NCI-H2171 (cell line): ENCODE measurements around the gene VILL.

ENCODE experiments used
- DNase-seq: peaks from one replicate; lab custom pipeline; 2025; lab: John Stamatoyannopoulos, UW

The VILL gene

DNA sequence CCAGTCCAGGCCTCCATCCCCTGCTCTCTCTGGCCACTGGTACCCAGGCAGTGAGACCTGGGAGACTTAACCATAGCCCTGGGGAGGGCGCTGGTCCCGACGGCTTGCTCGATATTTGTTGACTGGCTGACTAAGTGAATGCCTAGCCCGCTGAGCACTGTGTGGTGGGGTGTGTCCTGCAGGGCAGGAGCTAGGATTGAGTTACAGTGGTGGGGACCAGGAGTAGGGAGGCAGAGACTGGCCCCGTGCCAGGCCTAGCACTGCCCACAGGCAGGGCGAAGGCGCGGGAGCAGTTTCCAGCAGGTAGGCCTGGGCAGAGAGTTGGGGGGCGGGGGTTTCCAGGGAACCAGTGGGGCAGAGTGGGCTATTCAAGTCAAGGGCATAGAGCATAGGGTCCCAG lies at the start of gene VILL:
Gene VILL, plus strand, starts transcription at position 260 of the 400 bp plus-strand sequence. CDS start 2,887 bp downstream, outside the sequence.
- no peak for DNase-seq

DNA sequence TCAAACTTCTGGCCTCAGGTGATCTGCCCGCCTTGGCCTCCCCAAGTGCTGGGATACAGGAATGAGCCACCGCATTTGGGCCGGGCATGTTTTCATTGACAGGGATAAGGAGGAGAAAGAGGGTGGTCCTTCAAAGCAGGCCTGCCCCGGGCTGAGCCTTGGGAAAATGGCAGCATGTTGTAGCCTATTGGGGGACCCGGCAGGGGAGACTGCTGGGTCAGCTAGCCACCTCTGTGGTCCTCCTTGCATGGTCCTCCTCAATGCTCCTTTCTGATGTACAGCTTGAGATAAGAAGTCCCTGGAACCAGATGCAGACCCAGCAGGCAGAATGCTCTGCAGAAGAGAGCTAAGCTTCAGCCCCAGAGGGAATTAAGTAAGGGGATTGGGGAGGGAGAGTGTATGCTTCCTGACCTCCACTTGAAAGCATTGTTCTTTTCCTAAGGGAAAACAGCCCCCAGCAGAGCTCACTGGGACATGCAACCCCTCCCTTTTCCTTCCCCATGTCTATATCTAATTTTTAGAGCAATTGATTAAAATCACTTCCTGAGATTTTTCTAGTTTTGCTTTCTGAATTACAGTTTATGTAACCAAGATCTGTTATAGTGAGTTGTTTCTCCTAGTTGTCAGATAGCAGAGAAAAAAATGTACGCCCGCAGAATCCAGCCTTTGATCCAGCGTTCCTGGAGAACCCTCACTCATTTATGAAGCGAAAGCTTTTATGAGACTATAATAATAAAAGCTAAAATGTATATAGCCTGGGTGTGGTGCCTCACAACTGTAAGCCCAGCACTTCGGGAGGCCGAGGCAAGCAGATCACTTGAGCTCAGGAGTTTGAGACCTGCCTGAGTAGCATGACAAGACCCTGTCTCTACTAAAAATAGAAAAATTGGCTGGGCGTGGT lies 48.7 kb upstream of the VILL start:
- DNase-seq = no peak

DNA sequence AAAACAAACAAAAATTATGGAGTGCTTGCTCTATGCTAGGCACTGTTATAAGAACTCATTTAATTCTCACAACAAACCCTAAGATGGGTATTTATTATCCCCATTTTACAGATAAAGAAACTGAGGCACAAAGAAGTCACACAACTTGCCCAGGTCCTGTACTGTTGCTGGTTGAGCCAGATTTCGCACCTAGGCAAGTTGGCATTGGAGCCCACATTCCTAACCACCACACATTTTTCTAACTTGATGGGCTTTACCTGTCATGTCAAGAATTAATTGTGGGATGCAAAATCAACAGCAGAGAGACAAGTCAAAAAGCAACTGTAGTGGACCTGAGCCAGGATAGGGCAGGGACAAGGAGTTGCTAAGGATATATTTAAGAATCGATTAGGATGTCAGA lies 47.9 kb upstream of the VILL start:
- DNase-seq = no peak

DNA sequence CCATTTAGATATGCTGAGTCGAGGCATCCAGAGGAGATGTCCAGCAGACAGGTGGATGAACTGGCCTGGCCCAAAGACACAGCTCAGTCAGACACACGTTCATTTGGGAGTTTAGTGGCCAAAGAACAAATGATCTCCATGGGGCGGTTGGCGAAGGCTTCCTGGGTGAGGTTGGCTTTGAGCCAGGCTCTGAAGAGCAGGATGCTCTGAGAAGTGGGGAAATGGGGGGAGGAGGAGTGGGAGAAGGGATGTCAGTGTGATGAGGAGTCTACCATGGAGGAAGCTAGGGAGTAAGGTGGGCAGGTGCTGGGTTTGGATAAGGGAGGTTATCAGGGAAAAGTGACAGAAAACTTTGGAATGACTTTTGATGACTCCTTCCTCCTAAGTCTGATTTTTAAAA lies 47.5 kb upstream of the VILL start:
- no peak for DNase-seq

DNA sequence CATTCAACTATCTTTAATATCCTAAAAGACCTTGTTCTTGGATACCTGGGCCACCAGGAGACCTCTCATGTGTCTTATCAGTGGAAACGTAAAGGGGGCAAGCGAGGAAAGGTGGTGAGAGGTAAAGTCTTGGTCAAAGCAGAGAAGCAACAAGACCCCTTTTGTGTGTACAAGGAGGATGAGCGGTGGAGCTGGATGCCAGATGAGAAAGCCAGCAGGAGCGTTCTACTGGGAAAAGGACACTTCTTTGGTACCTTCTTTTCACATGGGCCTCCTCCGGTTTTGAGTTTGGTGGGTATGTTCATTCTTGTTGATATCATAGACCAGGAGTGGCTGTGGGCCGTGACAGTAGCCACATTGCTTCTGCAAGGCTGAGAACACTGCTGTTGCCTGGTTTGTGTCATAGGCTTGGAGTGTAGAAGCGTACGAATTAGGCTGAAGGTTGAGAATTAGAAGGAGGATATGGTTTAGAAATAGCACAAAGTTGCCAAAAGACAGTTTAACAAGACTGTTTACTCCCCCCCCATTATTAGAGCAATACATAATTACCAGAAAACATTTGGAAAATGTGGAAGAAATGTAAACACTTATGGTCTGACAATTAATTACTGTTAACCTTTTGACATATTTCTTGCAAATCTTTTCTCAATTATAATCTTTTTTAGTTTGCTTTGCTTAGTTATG lies 46.8 kb upstream of the VILL start:
- DNase-seq = no peak

DNA sequence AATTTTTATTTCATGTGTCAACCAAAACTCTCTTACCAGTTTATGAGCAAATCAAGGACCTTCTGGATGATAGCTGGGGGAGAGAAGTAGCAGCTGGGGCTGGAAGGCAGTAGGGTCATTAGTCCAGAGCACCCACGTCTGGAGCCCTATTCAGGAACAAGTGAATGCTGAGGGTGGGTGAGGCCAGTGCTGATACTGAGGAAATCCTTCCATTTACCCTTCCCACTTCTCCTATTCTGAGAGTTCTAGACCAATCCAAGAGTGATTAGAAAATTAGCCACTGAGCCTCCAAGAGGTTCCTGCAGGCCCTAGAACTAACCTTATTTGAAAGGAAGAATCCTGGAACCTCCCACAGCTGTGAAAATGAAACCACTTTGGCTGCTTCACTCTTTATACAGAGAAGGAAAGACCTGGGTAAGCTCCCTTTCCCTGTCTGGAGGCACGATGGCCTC lies 46.2 kb upstream of the VILL start:
- DNase-seq = no peak

DNA sequence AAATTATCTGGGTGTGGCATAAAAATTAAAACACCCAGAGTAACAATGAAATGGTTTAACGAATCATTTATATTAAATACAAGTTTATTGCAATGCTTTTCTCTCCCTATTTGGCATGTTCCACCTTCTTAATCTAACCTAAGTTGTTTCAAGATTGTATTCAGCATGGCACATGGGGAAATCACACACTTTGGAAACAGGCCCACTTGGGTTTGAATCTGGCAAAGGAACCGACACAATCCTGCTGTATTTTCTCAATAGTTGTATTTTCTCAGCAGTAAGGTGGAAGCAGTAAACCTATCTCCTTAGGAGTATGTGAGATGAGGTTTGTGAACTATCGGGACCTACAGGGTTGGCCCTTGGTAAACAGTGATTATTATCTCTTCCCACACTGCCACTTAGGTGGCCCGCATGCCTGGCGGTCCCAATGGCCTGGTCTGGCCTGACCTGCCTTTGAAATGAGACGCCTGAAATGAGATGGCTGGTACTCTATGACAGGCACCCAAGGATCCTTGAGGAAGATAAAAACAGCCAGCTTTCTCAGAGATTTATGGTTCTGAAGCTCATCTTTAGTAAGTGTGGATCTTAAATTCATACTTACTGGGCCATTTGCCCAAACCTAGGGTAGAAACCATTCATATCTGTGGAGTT lies 45.3 kb upstream of the VILL start:
- DNase-seq = no peak

DNA sequence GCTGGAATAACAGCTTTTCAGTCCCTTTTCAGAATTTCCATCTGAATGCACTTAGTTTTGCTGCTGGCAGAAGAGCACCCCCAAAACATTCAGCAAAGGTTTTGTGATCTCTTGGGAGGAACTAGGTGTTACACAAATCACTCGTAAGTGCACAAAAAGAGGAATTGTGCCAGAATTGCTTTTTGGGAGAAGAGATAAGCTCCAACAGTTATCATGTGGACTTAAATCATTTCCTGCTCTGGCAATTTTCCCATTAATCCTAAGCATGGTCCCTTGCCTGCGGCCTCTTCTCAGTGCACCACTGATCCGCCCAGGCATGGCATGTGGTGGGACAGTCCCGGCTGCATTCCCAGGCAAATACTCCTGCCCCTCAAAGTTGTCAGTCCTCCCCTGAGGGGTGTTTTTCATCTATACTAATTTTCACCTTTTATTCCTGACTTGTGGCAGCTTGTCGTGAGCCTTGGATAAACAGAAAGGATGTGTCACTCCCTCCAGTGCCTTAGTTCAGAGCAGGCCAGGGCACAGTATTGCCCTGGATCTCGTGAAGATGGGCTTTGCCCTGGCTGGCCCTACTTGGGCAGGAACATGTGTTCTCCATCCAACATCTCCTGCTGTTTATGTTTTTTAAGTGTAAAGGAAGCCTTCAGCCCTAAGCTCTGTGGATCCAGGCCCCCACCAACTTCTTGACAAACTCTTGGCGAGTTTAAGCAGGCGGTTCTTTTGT lies 44.6 kb upstream of the VILL start:
- no peak for DNase-seq

DNA sequence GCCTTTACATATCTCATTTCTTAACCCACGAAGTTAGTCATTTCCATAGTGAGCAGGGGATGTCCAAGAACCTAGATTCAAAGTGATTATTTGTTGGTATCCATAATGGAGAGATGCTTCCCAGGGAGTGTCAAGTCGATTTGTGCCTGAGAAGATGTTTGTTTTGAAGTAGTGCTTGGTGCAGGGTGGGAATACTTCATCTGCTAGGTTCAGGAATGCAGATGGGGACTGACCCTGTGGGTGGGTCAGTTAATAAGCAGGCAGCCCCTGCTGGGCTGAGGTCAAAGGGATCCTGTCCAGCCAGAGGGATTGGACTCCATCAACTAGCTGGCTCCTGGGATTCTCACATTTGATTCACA lies 44.1 kb upstream of the VILL start:
- no peak for DNase-seq

DNA sequence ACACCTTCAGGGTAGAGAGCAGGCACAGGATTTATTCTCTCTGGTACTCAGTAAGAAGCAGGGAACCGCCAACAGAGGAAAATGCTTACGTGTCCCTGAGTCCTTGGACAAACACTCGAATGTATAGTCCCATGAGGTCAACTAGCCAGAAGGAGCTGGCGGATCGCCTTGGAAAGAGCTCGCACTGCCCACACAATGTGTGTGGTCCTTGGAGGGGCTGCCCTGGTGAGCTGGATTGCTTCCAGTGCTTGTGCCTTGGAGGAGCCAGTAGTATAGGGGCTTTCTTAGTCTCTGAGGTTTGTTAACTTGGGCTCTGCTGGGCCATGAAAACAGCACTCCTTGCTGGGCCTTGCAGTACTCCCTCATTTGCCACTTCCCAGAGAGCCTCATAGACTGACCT lies 40.7 kb upstream of the VILL start:
- DNase-seq = no peak

DNA sequence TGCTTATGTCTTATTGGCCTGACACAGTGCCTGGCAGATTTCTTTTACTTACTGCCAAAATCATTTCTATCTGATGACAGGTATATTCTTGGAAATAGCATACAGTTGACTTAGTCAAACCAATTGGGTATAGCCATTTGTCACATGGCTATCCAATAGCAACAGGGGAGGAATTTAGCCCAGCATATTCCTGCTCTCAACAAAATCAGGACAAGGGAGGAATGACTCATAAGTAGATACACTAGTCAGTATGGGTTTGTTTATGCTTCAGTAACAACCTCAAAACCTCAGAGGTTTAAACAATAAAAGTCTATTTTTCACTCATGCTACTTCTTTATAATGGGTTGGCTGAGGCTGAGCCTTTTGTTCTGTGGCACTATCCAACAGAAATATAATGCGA lies 38.0 kb upstream of the VILL start:
- no peak for DNase-seq

DNA sequence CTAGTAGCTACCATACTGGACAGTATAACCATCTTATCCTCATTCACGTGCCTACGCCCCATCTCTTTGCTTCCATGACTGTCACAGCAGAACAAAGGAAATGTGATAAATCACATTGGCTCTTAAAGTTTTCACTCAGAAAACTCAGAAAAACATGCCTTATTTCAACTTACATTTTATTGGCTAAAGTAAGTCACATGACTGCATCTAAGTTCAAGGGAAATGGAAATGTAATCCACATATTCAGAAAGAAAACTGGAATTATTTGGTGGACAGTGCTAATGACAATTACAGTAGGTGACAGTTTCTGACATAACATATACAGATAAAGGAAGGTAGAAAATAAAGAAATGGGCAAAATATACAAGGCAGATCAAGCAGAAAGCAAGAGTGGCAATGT lies 37.4 kb upstream of the VILL start:
- no peak for DNase-seq

DNA sequence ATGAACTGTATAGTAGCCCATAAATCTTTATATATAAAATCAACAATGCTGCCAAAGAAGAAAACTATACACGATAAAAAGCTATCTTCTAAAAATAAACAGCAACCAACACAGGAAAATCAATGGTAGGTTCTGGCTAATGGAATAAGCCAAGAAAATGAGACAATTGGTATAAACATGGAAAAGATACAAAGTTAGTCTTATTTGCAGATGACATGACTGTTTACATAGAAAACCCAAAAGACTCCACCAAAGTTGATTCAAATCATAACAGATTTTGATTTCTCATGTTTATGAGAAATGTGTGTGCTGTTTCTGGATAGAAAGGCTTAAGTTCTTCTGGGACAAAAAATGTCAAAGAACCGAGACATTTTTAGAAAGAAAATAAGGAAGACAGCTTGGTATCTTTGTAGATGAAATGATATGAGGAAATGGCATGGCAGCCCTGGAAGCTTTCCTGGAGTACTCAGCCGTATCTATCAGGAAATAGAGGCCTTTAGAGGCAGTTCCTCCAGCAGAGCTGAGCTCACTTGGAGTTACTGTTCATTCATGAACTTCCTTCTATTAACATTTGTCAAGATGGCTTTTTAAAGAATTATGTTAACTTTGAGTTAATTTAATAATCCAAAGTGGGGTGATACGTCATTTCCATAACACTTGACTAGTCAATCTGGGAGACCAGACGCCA lies 36.7 kb upstream of the VILL start:
- no peak for DNase-seq

DNA sequence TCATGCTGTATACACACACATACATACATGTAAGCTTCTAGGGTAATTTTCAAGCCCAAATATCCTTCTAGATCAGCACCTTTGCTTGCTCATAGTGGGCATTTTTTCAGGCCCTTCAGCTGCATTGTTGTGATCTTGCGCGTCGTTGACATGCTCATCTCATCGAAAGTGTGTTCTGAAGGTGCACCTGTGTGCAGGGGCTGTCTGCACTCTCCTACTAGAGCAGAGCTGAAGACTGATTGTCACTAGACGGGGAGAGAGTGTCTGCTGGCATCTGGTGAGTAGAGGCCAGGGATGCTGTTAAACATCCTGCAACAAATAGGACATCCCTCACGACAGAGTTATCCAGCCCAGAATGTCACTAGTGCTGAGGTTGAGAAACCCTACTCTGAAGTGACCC lies 35.7 kb upstream of the VILL start:
- DNase-seq = no peak

DNA sequence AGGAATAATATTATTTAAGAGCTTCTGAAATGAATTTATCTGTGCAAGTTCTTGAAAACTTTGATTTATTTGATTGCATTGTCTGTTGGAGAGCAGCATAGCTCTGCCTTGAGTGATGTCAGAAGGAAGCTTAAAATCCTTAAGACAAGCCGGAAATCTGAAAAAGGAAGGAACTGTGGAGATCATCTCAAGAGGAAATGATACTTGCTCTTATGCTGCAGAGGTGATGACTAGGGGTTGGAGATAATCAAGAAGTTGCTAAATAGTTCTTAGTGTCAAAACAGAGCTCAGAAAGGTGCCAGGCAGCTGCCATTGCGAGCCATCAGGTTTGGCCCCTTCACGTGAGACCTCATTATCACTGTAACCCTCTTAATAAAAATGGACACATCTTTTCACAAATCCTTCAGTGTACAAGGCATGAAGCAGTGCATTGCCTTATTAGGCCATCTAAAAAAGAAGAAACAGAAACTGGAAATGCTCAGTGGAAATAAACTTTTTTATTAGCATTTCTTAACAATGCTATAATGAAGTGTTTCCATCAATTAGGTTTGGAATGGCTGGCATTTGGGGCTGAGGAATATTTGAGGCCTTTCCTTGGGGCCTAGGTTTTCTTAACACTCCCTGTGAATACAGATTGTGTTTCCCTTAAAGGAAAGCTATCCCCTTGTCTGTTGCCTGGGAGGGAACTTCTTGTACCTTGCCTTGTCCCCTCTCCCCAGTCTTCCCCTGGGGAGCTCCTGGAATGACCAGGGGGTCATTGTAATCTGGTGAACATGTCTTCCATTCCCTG lies 34.5 kb upstream of the VILL start:
- DNase-seq = no peak

DNA sequence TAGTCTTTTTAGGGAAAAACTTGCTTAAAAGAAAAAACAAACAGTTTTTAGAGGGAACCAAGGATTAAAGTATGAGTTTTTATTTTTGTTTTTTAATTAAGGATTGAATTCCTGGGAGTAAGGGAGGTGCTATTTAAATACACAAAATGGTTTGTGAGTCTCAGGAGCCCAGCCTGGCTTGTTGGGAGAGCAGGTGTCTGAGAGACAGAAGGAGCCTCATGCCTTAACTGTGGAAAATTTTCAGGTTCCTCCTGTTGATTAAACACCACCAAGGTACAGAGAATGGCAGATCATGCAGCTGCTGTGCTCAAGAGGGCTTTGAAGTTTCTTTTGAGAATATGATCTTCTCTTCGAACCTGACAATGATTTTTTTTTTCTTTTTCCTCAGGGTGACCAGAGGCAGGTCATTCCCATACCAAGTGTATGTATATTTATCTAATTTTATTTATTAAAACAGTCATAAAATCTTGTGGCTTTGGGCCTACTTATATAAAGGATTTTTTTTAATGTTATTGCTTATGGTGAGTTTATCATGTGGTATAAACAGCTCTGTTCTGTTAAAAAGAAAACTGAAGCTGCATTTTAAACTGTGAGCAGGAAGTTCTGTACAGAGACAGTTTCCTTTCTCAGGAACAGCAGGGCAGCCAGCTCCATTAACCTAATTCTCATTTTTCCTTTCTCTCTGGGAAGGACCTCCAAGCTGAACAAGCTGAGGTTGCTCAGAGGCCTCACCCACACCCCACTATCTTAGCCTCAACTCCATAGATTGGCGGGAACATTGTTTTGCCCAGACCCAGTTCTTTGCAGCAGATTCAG lies 33.7 kb upstream of the VILL start:
- DNase-seq = no peak

DNA sequence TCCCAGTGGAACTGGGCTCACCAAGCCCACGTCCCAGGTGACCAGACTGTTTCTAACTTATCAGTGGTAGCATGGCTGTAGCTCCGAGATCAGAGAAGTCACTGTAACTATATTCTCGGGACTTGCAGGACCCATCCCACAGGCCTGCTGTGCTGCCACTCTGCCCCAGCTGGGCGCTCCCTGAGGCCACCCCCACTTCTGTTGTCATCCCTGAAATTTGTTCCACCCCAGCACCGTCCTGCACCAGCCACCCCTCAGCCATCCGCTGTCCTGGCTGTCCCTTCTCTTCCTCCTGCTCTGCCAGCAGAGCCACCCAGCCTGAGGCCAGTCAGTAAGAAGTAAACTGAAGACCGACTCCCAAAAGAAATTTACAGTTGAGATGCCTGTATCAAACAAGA lies 33.0 kb upstream of the VILL start:
- no peak for DNase-seq

DNA sequence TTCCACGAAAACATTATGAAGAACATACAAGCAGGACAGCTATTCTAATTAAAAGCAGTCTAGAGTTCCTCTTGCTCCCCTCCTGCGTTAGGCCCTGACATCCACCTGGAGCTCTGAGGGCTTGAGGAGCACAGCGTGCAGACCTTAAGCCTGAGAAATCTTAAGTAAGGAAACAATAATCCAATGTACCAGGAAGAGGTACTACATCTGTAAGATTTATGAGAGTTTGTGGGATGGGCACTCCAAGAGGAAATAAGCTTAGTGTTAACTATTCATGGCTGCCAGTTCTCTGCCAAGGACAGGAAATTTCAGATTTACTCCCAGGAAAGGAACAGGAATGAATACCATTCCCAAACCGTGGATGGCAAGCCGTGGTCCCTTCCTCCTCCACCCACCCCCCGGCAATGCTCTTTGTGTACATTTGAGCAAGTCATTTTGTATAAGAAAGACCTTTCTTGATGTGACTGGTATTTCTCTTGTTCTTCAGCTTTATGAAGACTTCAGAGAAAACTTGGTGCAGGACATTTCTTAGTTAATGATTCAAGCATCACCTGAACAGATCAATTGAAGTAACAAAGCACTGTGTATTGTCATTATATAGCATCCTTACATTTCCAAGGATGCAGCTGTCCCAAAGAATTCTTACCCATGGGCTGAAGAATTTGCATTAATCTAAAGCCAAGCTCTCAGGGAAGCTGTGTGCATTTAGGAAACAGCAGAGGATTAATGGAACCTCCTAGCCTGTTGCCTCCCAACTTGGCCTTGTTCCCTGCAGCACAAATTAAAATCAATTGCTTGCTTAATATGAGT lies 28.8 kb upstream of the VILL start:
- DNase-seq = no peak

DNA sequence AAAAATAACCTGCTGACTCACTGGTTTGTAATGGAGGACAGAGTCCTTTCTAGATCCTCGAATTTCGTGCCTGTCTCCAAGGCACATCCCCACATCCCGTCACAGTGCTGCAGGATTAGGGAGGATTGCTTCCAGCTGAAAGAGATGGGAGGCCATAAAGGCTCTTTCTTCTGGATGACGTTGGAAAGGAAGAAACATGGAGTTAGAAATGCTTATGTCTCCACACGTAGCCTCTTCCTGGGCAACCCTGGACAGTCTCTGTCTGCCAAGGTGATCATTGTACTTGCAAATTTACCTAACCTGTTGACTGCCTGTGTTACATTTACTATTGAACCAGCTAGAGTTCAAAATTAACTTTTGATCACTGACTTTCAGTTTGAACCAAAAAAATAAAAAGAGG lies 27.6 kb upstream of the VILL start:
- no peak for DNase-seq
